ENCODE measurements around the gene MDGA2.

GRCh38 chr14:47332939-47333338, 342.5 kb downstream of the MDGA2 start:
- TF ChIP-seq, protein P1, sequence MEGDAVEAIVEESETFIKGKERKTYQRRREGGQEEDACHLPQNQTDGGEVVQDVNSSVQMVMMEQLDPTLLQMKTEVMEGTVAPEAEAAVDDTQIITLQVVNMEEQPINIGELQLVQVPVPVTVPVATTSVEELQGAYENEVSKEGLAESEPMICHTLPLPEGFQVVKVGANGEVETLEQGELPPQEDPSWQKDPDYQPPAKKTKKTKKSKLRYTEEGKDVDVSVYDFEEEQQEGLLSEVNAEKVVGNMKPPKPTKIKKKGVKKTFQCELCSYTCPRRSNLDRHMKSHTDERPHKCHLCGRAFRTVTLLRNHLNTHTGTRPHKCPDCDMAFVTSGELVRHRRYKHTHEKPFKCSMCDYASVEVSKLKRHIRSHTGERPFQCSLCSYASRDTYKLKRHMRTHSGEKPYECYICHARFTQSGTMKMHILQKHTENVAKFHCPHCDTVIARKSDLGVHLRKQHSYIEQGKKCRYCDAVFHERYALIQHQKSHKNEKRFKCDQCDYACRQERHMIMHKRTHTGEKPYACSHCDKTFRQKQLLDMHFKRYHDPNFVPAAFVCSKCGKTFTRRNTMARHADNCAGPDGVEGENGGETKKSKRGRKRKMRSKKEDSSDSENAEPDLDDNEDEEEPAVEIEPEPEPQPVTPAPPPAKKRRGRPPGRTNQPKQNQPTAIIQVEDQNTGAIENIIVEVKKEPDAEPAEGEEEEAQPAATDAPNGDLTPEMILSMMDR (conservative IDR thresholded peaks at IDR 0.05): peak; percentile 51
- no peak for TF ChIP-seq EZH2 (IDR thresholded peaks at IDR 0.05; ENCODE audit: low read depth)
